Activated CD4-positive, alpha-beta T cell treated with anti-CD3 and anti-CD28 coated beads for 48 hours (primary cell): ENCODE data around the gene DCLK1.

ENCODE experiments used
- DNase-seq: peaks from one replicate; pipeline ENCODE4 v3.0.0-alpha.2; 2020

The DCLK1 gene

DNA sequence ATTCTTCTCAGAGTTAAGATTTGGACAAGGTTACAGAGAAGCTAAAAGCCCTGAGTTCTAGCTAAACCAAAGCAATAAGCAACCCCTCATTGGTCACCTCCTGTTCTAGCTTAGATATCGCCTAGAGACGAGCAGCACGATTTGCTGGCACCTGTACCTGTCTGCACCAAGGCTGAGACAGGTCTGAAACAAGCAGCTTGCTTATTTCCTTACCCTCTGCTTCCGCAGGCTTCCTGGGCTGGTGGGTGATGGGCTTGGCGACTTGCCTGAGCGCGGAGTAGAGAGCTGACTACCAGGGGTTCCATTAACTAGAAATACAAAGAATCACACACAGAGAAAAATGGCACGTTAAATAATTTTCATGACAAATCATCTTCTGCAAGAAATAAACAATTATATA, 276.9 kb downstream of the DCLK1 start:
- no peak for DNase-seq

DNA sequence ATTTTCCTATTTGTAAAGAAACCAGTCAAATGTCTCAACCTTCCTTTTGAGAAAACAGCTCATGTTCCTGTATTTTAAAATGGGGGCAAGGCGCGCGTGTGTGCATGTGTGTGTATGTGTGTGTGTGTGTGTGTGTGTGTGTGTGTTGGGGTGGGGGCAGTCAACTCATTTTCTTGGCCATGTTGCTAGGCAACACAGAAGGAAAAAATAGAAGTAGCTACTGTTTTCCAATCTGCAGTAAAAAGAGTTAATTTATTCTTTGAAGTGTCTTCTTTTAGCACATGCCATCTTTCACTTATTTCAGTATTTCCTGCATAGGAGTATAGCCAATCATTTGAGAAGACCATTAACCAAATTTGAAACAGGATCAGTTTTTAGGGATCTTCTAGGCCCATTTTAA, 279.3 kb downstream of the DCLK1 start:
- no peak for DNase-seq

DNA sequence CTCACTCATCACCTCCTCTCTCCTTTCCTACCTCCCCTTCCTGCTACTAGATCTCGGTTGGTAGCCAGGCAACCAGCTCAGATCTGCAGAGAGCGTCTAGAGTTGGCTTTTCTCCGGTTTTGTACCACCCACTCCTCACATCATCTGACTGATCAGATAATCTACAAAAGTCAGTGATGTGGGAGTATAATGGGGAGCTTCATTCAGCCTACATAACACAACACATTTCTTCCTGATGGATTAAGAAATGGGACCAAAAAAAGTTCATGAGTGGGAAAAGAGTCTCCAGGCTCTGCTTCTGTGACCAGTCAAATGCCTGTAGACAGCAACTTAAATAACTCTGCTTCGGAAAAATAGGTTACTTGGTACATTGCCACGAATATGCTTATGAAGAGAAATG, 279.8 kb downstream of the DCLK1 start:
- no peak for DNase-seq

DNA sequence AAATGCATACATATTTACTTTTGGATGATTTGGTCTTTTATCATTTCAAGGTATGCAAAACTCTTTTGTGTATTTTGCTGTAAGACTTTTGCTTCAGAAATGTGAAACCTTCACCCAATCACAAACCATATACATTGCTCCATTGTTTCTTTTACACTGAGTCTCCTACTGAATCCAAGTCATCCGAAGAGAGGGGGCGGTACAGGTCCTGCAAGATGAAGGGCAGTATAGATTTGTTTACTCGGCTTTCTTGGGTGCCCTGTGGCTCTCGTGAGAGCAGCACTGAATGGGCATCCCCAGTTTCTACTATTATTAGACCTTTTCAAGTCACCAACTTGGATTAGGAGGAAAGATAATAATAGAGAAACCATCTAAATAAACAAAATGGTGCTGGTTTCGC, 280.6 kb downstream of the DCLK1 start:
- DNase-seq: no peak

DNA sequence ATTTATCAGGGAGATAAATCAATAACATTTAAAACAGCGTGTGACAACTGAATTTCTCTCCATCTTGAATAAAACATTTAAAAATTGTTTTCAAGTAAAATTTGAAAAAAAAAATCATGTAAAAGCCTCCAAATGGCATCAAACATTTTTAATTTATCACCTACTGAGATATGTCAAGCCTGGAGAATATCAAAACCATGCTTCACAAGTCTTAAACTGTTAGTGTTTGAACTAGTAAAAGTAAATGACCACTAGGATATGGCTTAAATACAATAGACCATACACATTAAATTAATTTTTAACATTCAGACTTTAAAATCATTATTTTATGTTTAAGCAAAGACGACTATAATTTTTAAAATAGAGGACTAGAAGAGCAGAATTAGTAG, 281.9 kb downstream of the DCLK1 start:
- no peak for DNase-seq

DNA sequence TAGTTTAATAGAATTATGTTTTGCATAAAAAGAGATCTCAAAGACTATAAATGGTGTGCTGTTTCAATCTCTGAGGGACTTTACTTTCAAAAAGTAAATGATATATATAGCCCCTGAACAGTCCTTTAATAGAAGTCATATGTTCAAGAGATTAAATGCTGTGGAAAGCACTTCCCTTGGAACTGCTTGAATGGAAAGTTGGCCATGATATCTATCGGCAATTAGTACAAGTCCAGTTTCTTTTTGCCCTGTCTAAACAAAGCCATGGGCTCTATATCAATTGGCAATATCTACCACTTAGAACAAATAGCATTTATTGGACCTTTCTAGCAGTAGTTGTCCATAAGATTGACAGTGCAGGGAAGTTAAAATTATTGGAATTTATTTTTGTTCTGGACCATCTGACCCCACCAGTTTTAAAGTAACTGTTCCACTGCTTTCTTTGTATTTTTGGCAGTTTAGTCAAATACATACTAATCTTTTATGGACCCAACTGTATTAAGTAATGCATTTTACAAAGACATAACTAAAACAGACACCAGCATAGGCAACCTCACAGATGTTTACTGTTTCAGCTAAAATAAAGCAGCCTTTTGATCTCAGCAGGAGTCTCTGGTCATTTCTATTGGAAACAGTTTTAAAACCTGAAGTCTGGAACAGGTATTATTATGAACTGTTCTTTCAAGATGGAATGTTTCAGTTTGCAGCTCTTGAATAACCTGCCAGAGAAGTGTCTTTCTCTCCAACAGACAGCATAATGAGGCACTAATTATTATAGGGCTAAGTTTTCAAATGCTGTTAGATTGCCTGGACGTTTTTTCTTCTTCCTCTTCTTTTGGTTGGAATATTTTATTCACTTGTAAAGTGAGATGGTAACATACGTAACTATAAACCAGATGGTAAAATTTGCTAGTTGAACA, 282.6 kb downstream of the DCLK1 start:
- no peak for DNase-seq

DNA sequence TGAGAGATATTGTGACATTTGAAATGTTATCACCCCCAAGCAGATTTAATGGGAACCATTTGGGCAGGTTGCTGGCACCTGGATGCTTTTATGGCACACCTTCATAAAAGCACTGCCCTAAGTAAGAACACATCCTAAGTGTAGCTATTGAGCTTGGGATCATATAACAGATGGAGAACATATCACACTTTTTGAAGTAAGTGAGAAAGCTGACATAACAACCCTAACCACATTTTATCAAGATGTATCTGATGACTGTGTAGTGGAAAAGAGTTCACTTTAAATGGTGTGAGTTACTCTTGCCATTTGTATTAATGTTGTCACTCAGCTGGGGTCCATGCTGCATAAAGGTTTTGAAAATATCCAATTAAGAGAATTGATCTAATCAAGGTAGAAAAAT, 287.9 kb downstream of the DCLK1 start:
- no peak for DNase-seq

DNA sequence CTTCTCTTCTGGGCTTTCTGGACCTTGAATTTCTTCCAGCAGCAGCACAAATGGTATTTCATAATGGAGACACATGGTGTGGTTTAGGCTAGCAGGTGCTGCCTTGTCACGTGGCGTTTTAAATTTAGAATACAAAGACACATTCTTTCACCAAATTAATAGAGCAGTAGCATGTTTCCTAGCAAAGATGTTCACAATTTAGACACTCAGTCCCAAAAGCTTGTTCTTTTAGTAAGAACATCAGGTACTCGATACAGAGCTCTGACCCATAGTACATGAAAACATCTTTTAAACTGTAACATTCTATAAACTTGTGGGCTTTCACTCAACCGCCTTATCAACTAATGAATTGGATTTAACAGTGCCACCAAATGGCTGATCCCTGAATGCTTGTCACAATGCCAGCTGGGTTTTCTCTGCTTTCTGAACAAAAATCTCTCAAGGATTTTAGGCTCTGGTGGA, 290.1 kb downstream of the DCLK1 start:
- DNase-seq: no peak

DNA sequence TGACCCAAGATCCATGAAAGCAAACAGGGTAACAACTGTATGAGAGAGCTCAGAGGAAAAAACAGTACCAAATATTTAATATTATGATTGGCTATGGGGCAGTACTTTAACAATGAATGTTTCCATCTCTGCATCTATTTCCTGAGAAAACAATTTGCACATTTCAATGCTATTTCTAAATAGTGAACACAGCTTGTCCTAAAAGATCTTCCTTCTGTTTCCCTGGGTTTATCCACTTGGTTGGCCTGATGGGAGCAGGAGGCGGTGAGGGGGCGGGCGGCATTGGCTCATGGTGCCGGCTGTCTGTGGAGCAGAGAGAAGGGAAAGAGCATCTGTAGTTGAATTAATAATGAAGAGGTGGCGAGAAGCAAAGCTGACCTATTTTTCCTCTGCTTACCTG, 291.4 kb downstream of the DCLK1 start:
- no peak for DNase-seq

DNA sequence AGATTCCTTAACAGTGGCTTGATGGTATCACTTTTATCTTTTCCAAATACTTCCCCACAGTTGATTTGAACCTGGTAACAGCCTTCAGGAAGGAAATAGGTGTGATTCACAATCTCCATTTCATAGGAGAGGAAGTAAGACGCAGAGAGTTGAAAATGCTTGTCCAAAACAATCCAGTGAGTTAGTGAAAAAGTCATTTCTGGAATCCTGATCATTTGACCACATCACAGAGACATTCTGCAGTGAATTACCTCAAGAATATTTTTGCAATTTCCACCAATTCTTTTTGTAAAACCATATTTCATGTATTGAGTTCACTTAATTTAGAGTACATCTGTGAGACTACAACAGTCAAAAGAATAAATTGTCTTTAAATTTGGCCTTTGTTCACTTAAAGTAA, 292.8 kb downstream of the DCLK1 start:
- no peak for DNase-seq

DNA sequence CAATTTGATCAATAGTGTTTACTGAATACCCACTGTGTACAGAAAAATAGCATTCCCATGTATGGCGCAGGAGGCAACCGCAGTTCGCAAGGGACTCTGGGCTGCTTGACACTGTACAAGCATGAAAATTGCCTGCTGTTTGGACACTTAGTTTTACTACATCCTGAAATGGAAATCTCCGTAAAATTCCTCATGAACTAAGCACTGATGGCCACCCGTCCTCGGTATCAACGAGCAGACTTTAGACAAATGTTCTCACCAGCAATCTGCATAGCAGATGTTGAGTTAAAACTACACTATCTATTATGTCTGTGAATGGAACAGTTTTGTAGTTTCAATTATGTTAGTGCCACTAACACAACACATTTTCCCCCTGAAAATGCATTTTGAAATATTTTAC, 294.7 kb downstream of the DCLK1 start:
- DNase-seq: no peak

DNA sequence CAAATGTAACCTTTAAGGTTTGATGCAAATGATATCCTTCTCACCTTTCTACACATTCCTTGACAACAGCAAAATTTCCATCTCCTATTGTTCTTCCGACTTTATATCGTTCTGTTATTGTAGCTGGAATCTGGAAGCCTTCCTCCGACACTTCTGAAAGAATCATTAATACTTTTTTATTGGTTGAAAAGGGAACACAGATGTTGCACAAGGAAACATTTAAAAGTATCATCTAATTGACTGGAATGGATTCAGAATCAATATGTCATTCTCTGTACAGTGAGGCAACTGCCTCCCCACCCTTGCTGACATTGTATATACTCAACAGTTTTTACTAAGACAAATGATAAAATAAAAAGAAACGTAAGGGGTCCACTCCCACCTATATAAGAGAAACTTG, 295.2 kb downstream of the DCLK1 start:
- DNase-seq: no peak

DNA sequence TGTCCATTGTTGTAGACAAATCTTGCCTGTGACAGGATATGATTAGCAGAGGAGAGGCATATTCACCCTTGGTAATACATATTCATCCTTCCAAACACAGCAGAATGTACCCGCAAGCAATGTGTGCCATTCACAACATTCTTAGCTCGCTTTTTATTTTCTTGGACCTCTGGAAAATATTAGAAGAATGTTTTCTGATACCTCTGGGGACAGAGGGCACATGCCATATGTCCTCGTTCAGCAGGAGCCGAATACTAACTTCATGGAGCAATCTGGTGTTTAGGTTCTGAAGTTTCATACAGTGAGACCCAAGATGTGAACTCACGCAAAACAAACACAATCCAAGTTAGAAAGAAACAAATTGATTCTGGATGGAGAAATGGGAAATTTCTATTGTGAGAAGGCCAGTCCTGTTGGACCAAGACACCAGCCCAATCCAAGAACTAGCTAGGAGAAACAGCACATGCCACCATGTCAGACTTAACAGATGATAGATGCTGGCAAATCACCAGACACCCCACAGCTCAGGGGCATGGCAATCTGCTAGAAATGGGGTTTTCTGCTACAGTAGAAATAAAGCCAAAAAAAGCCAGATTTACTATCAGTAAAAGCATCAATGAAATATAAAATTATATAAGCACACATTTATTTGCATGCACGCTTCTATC, 297.4 kb downstream of the DCLK1 start:
- DNase-seq: no peak

DNA sequence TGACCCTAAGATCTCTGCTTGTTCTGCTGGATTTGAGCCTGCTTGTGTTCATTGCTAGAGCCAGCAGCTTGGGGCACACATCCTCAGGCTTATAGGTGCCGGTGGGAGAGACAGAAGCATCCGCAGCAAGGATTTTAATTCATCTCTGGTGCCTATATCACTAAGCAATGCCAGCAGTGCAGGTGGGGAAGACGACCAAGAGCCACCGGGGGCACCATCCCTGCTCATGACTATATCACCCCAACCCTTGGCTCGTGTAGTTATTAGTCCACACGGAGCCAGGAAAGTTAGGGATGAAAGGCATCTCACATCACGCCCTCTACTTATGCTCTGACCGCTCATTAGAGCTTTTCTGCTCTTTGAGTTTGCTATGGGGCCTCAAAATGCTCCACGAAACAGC, 298.2 kb downstream of the DCLK1 start:
- DNase-seq: no peak

DNA sequence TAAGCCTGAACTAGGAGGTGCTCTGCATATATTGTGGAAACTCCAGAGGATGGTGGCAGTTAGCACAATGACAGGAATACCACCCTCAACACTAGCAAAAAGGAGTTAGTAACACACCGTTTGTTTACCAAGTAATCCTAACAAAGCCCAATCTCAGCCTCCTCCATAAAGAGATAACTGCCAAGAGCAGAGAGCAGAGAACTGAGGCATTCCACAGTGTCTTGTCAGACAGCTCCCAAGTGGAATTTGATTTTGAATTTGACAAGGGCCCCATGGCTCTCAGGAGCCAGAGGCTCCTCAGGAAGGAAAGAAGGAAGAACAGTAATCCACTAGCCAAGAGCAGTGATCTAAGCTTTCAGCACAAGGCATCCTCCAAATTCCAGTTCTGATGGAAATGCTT, 298.6 kb downstream of the DCLK1 start:
- no peak for DNase-seq

DNA sequence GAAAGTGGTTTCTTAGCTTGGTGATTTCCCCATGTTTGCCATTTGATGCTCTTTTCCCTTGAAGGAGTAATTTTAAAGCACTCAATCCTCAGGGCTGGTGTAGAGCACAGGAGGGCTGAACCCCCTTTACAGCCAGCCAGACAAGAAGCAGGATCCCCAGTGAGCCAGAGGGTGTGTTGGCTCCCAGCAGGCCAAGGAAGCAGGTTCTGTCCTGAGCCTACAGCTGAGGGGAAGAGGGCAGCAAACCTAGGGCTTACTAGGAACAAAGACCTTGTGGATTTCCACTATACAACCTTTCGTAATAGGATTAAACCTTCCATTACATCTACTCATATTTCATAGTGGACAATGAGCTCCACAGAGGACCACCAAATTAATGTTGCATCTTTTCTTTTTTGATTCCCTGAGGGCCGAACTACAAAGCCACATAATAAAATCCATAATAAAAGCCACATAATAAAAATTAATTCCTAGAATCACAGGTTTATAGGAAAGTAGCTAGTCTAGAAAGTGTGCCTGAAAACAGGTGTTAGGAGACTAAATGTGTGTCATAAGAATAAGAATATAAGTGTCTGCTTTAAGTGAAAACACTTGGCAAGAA, 300.2 kb downstream of the DCLK1 start:
- DNase-seq: no peak

DNA sequence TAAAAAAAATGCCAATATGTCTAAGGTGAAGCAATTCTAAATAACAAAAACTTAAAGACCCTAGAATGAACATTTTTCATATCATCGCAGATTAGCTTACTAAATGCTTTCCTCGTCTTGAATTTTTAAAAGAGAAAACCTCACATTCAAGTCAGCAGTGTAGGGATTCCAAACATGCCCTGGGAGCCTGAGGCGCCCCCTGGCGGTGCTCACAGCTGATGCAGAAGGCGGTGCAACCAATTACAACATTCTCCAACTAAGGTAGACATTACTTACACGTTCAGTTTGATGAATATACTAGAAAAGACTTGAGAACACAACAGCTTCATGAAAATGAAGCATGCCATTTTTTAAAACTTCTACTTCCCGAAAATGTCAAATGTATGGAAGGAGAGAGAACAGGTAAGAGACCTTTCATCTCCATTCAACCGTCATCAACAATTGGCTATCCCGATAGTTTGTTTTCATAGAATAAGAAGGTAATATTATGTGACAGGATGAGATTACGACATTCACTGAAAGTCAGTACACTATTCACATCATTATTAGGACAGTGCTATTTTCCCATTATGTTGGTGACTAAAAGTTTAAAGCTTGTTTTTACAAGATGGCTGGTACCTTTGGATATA, 304.4 kb downstream of the DCLK1 start:
- peak; percentile 20 for DNase-seq

DNA sequence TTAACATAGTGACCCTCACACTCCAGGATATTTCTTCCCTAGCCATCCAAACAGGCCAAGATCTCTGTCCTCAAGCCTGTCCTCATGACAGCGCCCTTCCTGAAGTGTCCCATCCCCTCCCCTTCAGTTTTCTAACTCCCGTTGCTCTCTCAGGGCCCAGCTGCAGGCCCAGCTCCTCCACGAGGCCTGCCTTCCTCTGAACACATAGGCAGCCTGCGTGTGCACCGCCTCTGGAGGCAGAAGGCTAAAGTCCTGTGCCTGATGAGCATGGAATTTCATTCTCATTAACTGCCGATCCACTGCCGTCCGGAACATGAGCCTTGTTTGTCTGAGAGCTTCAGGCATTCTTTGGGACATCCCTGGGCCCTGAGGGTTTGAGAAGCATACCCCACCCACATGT, 306.4 kb downstream of the DCLK1 start:
- no peak for DNase-seq

DNA sequence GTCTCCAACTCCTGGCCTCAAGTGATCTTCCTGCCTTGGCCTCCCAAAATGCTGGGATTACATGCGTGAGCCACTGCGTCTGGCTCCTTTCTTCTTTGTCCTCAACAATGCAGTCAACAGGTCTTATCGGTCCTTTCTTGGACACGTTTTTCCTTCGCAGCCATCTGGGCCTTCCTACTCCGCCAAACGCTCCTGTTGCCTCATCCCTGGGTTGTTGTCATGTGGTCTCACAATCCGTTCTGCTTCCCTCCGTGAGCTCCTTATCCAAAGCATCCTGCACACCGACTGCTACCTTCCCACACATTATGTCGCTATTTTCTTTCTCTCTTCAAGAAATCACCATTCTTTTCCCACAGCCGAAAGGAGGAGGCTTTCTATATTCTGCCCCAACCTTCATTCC, 306.8 kb downstream of the DCLK1 start:
- DNase-seq: no peak

DNA sequence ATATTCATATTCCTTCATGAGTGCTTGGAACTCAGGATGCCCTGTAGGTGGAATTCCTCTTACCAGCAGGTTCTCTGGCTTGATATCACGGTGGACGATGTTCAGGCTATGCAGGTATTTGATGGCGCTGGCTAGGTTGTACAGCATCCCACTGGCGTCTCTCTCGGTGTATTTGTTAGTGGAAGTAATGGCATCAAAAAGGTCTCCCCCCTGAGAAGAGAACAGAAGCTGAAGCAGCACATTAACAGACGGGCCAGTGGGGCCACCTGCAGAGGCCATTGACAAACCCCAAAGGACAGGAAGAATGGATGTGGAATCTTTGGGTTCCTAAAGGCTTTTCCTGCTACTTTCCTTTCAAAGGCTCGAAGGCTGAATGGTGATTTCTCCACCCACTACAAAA, 308.5 kb downstream of the DCLK1 start:
- no peak for DNase-seq

DNA sequence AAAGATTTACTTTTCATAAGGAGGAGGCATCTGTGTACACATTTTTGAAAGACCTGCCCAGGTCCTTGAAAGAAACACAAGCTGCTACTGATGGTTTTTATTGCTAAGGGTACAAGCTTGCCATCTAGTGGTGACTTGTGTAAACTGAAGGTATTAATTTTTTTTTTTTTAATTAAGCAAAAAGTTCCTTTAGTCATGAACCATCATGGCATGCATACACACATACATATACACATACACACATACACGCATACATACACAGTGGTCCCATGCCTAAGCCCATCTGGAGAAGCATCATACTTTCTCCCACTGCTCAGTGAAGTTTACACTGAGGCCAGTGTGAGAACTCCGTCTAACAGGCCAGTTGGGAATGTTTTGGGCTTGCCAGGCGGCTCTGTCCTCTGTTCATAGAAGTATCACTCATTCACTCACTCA, 312.5 kb downstream of the DCLK1 start:
- no peak for DNase-seq

DNA sequence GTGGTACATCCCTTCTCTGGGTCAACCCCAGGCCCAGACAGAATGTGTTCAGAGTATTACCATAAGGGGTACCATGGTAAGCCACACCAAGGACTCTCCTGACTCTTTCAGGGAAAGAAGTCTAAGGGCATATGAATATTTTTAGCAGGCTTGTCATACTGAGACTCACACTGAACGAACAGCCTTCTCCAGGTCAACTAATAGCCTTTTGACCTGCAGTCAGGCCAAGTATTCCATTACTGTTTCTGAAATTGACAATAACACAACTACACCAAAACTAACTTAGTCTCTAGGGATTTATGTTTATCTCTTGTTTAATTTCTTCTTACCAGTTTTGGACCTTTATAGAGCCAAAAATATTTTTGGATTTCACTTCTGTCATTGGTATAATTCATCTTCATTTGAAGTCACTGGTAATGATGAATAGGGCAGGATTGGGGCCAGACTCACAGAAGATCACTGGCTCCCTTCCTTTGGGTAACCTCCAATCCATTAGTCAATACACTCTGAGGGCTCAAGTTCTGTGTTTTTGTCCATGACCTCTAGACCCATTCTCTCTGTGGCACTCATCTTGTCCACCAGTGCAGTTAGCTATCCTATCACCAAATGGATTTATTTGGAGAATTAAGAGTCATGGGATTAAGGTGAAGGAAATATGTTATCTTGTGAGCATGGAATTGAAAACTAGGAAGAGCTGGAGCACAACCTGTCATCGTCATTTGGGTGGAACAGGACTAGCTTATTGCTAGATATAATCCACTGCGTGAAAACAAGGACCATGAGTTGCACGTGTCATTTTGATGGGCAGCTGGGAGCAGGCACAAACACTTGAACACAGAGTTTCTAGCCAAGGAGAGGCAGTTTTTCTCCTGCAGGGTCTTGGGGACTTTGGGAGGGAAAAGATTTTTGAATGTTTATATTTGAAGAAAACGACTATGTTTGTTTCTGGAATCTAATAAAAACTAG, 313.3 kb downstream of the DCLK1 start:
- no peak for DNase-seq
